ENCODE measurements around the gene ZNF740. TPM values are rescaled to one million over a fixed set of nuclear protein-coding genes. Genes with fewer than 3 reads are reported as not detected.
A peak's percentile ranks its signal among the peaks of the same experiment; 100 is the strongest.

The ZNF740 gene
- total RNA-seq, 1 donor from 2014 or later, result 46.8 TPM

DNA sequence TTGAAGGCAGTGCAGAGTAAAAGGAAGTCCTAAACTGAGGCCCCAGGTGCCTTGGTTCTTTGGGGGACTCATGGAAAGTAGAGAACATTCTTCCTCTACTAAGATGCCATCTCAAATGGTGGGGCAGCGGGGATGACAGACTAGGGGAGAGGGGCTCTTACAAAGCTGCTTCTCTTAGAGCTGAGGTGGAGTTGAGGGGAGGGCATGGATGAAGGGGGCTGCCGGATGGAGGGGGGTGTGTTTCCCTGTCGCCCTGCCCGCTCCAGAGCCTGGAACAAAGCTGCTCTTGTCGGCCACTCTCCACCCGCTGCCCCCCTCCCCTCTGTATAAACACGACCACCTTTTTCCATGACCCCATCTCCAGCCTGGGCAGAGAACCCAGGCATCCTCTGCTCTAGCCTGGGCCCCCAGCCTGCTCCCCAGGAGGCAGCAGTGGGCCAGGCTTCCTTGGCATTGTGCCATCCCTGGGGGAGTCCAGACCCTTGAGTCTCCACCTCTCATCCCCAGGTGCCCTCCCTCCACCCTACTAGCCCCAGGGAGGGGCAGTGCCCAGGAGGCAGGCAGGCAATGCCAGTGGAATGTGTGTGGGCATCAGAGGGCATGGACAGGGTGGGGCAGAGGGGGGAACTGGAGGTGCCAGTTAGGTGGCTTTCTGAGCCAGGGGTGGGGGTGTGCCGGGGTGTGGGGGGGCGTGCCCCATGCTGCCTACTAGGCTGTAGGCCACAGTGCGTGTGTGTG lies 49.8 kb downstream of the ZNF740 start:
- no peak overlapping the region for H3K27ac ChIP-seq
- peak; percentile 80 for ATAC-seq
- intact Hi-C loops (cut with DNase I), result no loop called here
- H3K36me3 ChIP-seq, result no peaks in the 10 kb centered on the region
- H3K9me3 ChIP-seq, result no peaks in the 10 kb centered on the region
- DNase-seq, result peak; percentile 87
- peaks cover 21% of the 10 kb centered on the region for H3K4me1 ChIP-seq
- no peaks in the 10 kb centered on the region for H3K27me3 ChIP-seq
- TF ChIP-seq, protein P1, sequence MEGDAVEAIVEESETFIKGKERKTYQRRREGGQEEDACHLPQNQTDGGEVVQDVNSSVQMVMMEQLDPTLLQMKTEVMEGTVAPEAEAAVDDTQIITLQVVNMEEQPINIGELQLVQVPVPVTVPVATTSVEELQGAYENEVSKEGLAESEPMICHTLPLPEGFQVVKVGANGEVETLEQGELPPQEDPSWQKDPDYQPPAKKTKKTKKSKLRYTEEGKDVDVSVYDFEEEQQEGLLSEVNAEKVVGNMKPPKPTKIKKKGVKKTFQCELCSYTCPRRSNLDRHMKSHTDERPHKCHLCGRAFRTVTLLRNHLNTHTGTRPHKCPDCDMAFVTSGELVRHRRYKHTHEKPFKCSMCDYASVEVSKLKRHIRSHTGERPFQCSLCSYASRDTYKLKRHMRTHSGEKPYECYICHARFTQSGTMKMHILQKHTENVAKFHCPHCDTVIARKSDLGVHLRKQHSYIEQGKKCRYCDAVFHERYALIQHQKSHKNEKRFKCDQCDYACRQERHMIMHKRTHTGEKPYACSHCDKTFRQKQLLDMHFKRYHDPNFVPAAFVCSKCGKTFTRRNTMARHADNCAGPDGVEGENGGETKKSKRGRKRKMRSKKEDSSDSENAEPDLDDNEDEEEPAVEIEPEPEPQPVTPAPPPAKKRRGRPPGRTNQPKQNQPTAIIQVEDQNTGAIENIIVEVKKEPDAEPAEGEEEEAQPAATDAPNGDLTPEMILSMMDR (IDR thresholded peaks at IDR 0.05), result no peak
- H3K4me3 ChIP-seq, result peak overlapping the region; percentile 5

DNA sequence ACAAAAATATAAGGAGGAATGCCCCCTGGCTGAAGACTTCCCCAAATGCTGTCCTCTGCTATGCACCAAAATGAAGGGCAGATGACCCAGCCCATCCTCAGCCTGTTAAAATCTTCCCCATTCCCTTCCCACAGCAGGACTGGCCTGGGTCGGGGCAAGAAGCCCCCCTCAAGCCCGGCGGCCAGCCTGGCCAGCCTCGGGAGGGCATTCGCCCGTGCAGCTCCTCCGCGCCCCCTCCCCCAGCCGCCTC lies 51.1 kb downstream of the ZNF740 start:
- H3K4me1 ChIP-seq, result peaks cover 21% of the 10 kb centered on the region
- peak overlapping the region; percentile 76 for H3K4me3 ChIP-seq
- intact Hi-C loops (cut with DNase I), result no loop called here
- no peaks in the 10 kb centered on the region for H3K9me3 ChIP-seq
- TF ChIP-seq, protein P1 (IDR thresholded peaks at IDR 0.05), result no peak
- DNase-seq, result no peak
- H3K27ac ChIP-seq, result peak overlapping the region; percentile 83
- H3K27me3 ChIP-seq, result no peaks in the 10 kb centered on the region
- H3K36me3 ChIP-seq, result no peaks in the 10 kb centered on the region
- ATAC-seq, result no peak

DNA sequence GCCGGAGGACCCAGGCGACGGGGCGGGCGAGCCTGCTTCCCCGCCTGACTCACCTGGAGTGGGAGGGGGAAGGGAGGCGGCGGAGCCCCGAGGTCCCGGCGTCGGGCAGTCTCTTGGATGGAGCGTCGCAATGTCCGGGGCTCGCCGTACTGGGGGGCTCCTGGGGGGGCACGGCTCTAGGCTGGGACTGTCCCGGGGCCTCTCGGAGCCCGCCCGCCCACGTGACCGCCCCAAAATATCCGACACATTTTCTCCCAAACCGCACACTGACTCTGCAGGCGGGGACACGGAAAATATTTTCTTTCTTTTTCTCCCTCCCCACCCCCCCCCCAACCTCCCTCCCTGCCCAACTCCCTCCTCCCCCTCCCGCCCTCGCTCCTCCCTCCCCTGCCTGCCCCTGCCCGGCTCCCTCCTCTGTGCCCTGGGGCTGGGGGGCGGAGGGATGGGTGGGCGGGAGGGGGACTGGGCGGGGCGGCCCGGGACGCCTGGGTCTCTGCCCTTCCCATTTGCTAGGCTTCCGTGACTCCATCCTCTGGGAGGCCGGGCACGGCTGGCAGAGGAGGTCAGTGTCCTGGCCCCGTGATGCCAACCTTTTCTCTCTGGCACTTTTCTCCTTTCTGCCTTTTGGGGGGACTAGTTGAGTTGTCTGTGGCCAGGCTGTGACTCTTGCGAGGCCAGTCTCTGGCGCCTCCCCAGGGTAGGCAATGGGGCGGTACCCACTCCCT lies 51.6 kb downstream of the ZNF740 start, which contains the start of gene RARG:
Gene RARG (minus strand): TSS at position 289 of the 725 bp plus-strand sequence. CDS start 4,664 bp downstream, outside the sequence.
- peaks cover 23% of the 10 kb centered on the region for H3K4me1 ChIP-seq
- DNase-seq, result peak; percentile 86
- H3K36me3 ChIP-seq, result no peaks in the 10 kb centered on the region
- peak within 1 kb of the TSS; percentile 76 for H3K4me3 ChIP-seq
- TF ChIP-seq, protein P1 (IDR thresholded peaks at IDR 0.05), result no peak
- no peaks in the 10 kb centered on the region for H3K27me3 ChIP-seq
- ATAC-seq, result peak; percentile 72
- H3K9me3 ChIP-seq, result no peaks in the 10 kb centered on the region
- intact Hi-C loops (cut with DNase I), result no loop called here
- peak within 1 kb of the TSS; percentile 83 for H3K27ac ChIP-seq

DNA sequence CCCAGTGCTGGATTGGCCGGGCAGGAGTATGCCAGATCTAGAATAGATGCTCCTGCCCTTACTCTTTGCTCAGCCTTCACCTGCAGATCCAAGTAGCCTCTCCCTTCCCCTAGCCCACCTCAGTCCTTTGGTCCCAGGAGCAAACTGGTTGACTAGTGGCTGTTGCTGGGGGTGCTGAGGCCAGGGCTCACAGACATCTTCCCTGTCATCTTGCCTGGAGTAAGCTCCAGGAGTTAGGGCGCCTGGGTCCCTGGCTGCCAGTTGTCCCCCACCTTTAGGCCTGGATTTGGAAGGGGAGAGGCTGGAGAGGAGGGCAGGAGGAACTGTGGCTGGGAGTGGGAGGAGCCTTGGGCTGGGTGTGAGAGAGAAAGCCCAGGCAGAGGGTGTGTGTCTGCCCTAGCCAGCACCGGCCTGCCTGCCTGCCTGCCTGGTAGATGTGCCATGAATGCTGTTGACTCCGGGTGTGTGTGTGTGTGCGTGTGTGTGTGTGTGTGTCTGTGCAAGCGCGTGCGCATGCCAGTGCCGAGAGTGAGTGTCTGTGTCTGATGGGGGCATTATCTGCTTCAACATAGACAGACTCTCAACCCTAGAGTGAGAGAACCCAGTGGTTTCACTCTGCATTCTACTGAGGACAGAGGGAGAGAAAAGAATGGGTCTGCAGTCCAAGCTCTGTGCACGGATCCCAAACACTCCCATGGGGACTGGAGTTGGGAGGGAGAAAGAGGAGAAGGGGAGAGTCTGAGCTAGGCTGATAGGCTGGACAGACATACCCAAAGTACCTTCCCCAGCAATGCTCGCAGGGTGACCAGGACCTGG lies 52.3 kb downstream of the ZNF740 start:
- DNase-seq (peak; percentile 75), ATAC-seq (peak; percentile 67)
- Histone ChIP-seq H3K27ac (peak overlapping the region; percentile 83), H3K27me3 (no peaks in the 10 kb centered on the region), H3K4me1 (peaks cover 23% of the 10 kb centered on the region), H3K36me3 (no peaks in the 10 kb centered on the region), H3K4me3 (peak overlapping the region; percentile 76), H3K9me3 (no peaks in the 10 kb centered on the region)
- intact Hi-C loops (cut with DNase I), result no loop called here
- TF ChIP-seq, protein P1 (IDR thresholded peaks at IDR 0.05), result no peak

DNA sequence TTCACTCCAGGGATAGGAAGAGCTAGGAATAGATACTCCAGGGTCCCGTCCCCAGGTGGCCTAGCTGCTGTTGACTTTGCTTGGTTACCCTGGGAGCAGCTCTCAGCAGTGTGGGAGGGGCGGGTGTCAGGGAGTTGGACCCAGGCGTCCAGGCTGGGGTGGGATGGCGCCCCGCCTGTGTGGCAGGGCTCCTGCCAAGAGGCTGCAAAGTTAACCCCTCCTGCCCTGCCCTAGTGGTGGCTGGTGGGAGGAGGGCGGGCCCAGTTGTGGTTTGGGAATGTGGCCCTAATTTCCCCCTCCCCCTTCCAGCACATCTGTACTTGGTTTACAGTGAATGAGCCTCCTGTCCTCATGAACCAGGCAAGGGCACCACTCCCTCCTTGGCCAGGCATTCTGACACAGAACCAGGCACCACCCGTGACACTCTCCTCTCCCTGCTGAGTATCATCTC lies 53.2 kb downstream of the ZNF740 start:
- Histone ChIP-seq H3K27me3 (no peaks in the 10 kb centered on the region), H3K4me3 (no peak overlapping the region), H3K36me3 (no peaks in the 10 kb centered on the region), H3K9me3 (no peaks in the 10 kb centered on the region), H3K4me1 (peaks cover 23% of the 10 kb centered on the region), H3K27ac (peak overlapping the region; percentile 24)
- DNase-seq (no peak), ATAC-seq (no peak)
- intact Hi-C loops (cut with DNase I), result no loop called here
- TF ChIP-seq, protein P1 (IDR thresholded peaks at IDR 0.05), result no peak

Data from upper lobe of right lung (tissue), 1 donor.